HEK293 (cell line): ENCODE measurements around the gene LRCH4.

Experiments
- GLIS2 ChIP-seq: fragments of 450-650 bp; formaldehyde crosslinking; IDR thresholded peaks from 2 replicates; pipeline ENCODE4 v1.5.1; 2016; ENCODE audit warnings: missing biosample characterization, missing genetic modification characterization
- ZBTB17 ChIP-seq: fragments of 450-650 bp; formaldehyde crosslinking; IDR thresholded peaks from 2 replicates; pipeline ENCODE4 v1.5.1; 2016; ENCODE audit warnings: missing biosample characterization, missing genetic modification characterization
- ZNF747 ChIP-seq: fragments of 450-650 bp; formaldehyde crosslinking; IDR thresholded peaks from 2 replicates; pipeline ENCODE4 v1.5.1; 2016; ENCODE audit warnings: missing biosample characterization, missing genetic modification characterization
- TF ChIP-seq, protein P1 (sequence below): fragments of 450-650 bp; formaldehyde crosslinking; IDR thresholded peaks from 2 replicates; pipeline ENCODE4 v1.5.1; 2016; ENCODE audit warnings: missing biosample characterization, missing genetic modification characterization

DNA sequence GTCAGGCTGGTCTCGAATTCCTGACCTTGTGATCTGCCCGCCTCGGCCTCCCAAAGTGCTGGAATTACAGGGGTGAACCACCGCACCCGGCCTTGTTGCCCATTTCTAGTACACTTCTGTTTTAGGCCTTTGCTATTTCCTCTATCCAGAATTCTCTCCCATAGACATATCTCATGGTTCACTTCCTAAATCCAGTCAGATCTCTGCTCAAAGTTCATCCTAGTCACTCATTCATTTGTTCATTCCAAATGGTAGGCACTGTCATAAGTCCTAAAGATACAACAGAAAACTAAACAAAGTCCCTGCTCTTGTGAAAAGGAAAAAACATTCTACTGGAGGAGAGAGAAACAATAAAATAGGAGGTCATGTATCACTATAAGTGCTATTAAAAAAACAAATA, 24.0 kb upstream of the LRCH4 start:
- TF ChIP-seq ZBTB17 (tag by site-specific recombination) (no peak), GLIS2 (tag by site-specific recombination) (no peak), ZNF747 (tag by site-specific recombination) (no peak)
- TF ChIP-seq, protein P1, sequence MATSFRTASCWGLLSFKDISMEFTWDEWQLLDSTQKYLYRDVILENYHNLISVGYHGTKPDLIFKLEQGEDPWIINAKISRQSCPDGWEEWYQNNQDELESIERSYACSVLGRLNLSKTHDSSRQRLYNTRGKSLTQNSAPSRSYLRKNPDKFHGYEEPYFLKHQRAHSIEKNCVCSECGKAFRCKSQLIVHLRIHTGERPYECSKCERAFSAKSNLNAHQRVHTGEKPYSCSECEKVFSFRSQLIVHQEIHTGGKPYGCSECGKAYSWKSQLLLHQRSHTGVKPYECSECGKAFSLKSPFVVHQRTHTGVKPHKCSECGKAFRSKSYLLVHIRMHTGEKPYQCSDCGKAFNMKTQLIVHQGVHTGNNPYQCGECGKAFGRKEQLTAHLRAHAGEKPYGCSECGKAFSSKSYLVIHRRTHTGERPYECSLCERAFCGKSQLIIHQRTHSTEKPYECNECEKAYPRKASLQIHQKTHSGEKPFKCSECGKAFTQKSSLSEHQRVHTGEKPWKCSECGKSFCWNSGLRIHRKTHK = no peak
